Measurements from ENCODE around the gene PTPN22. TPM values are rescaled to one million over a fixed set of nuclear protein-coding genes. Genes with fewer than 3 reads are reported as not detected.

Gene PTPN22
- polyA plus RNA-seq, 1 donor (not counting 4 experiments of a cell fraction or from before 2014, with no cell fraction given): 0.39 TPM

GRCh38 chr1:113903501-113904292 is 32.2 kb upstream of the PTPN22 start:
- H4K20me1 ChIP-seq (ENCODE audit: control insufficient read depth, extremely low read depth, insufficient read depth, low read length): no peaks in the 10 kb centered on the region
- peak overlapping the region; percentile 66 to 84 (median 67) for H3K4me3 ChIP-seq (ENCODE audit: control insufficient read depth in 2 of 3, extremely low read depth in 1 of 3, insufficient read depth in 2 of 3, low read depth in 1 of 3, low read length in 3 of 3)
- no peak for DNase-seq (ENCODE audit: low read depth, low spot score)
- peaks cover 4 to 12% of the 10 kb centered on the region in 2 experiments for H3K36me3 ChIP-seq (ENCODE audit: control insufficient read depth in 2 of 2, extremely low read depth in 1 of 2, insufficient read depth in 2 of 2, low read length in 2 of 2)
- peak overlapping the region; percentile 92 for H2AFZ ChIP-seq (ENCODE audit: control insufficient read depth, low read length)
- H3K9ac ChIP-seq (ENCODE audit: control insufficient read depth, extremely low read depth, insufficient read depth, low read length): peak overlapping the region; percentile 82
- no peaks in the 10 kb centered on the region for H3K27me3 ChIP-seq (ENCODE audit: control insufficient read depth, extremely low read depth, insufficient read depth, low read length)
- H3K79me2 ChIP-seq (ENCODE audit: control insufficient read depth, insufficient read depth, low read length): peaks cover 16% of the 10 kb centered on the region
- H3K9me3 ChIP-seq (ENCODE audit: control insufficient read depth, low read depth, low read length): no peaks in the 10 kb centered on the region
- no peaks in the 10 kb centered on the region for H3K9me1 ChIP-seq (ENCODE audit: control insufficient read depth, extremely low read depth, insufficient read depth, low read length)
- TF ChIP-seq CTCF (optimal IDR thresholded peaks at IDR 0.05 in 1 of 3, IDR thresholded peaks at IDR 0.05 in 1 of 3, conservative IDR thresholded peaks at IDR 0.05 in 1 of 3; ENCODE audit: extremely low read depth in 1 of 3, insufficient read depth in 2 of 3, low read length in 3 of 3) (no peak), EZH2 (IDR thresholded peaks at IDR 0.05; ENCODE audit: low read length) (no peak)
- H3K4me1 ChIP-seq (ENCODE audit: control insufficient read depth, extremely low read depth, insufficient read depth, low read length): peaks cover 14% of the 10 kb centered on the region
- peak overlapping the region; percentile 89 for H3K4me2 ChIP-seq (ENCODE audit: control insufficient read depth, extremely low read depth, insufficient read depth, low read depth, low read length)
- H3K27ac ChIP-seq (ENCODE audit: control insufficient read depth, insufficient read depth, low read length): peak overlapping the region; percentile 86
- dilution Hi-C loops (cut with MboI; ENCODE audit: extremely low pct_ligation_motif_present, low sequenced_read_pairs): no loop called here
- FAIRE-seq: no peak

- Histone ChIP-seq H3K27me3 (ENCODE audit: control insufficient read depth, extremely low read depth, insufficient read depth, low read length) (no peaks in the 10 kb centered on the region), H3K4me2 (ENCODE audit: control insufficient read depth, extremely low read depth, insufficient read depth, low read depth, low read length) (no peak overlapping the region), H3K4me3 (ENCODE audit: control insufficient read depth in 2 of 3, extremely low read depth in 1 of 3, insufficient read depth in 2 of 3, low read depth in 1 of 3, low read length in 3 of 3) (no peak overlapping the region), H2AFZ (ENCODE audit: control insufficient read depth, low read length) (no peak overlapping the region), H3K9me3 (ENCODE audit: control insufficient read depth, low read depth, low read length) (no peaks in the 10 kb centered on the region), H3K36me3 (ENCODE audit: control insufficient read depth in 2 of 2, extremely low read depth in 1 of 2, insufficient read depth in 2 of 2, low read length in 2 of 2) (peaks cover 8 to 17% of the 10 kb centered on the region in 2 experiments), H3K4me1 (ENCODE audit: control insufficient read depth, extremely low read depth, insufficient read depth, low read length) (peaks cover 14% of the 10 kb centered on the region), H3K79me2 (ENCODE audit: control insufficient read depth, insufficient read depth, low read length) (peaks cover 16% of the 10 kb centered on the region), H4K20me1 (ENCODE audit: control insufficient read depth, extremely low read depth, insufficient read depth, low read length) (no peaks in the 10 kb centered on the region), H3K27ac (ENCODE audit: control insufficient read depth, insufficient read depth, low read length) (no peak overlapping the region), H3K9ac (ENCODE audit: control insufficient read depth, extremely low read depth, insufficient read depth, low read length) (no peak overlapping the region), H3K9me1 (ENCODE audit: control insufficient read depth, extremely low read depth, insufficient read depth, low read length) (no peaks in the 10 kb centered on the region)
- DNase-seq (ENCODE audit: low read depth, low spot score) (no peak), FAIRE-seq (no peak)
- no peak for TF ChIP-seq EZH2 (IDR thresholded peaks at IDR 0.05; ENCODE audit: low read length)
- TF ChIP-seq CTCF (optimal IDR thresholded peaks at IDR 0.05 in 1 of 3, IDR thresholded peaks at IDR 0.05 in 1 of 3, conservative IDR thresholded peaks at IDR 0.05 in 1 of 3; ENCODE audit: extremely low read depth in 1 of 3, insufficient read depth in 2 of 3, low read length in 3 of 3): no peak
- dilution Hi-C loops (cut with MboI; ENCODE audit: extremely low pct_ligation_motif_present, low sequenced_read_pairs): no loop called here
These were observed 29.7 kb upstream of the PTPN22 start for GRCh38 chr1:113901191-113901590.
